Panc1 (cell line): ENCODE data around the gene CABP2.

Experiments
- CTCF ChIP-seq: fragments of 450-650 bp; IDR thresholded peaks from 2 replicates; pipeline ENCODE4 v1.5.1; 2017; ENCODE audit warnings: mild to moderate bottlenecking
- POLR2AphosphoS5 ChIP-seq: IDR thresholded peaks from 2 replicates; pipeline ENCODE4 v1.6.1; 2012; ENCODE audit warnings: mild to moderate bottlenecking, low read depth, low read length, moderate library complexity
- REST ChIP-seq, 2 experiments: IDR thresholded peaks; 2 replicates each; pipeline ENCODE4 v1.6.1; 2011 to 2012; ENCODE audit warnings: low read depth in 2 of 2, control low read depth in 1 of 2, low read length in 1 of 2, mild to moderate bottlenecking in 1 of 2, moderate library complexity in 1 of 2; ENCODE audit not compliant: insufficient read depth in 1 of 2
- SIN3A ChIP-seq: IDR thresholded peaks from 2 replicates; pipeline ENCODE4 v1.6.1; 2012; ENCODE audit warnings: low read depth, mild to moderate bottlenecking, low read length, moderate library complexity, borderline replicate concordance; ENCODE audit not compliant: insufficient read depth

- TF ChIP-seq CTCF (no peak), POLR2AphosphoS5 (no peak), REST (IDR thresholded peaks at IDR 0.05; ENCODE audit: insufficient read depth in 1 of 2, low read depth in 2 of 2, low read length in 1 of 2) (no peak), SIN3A (no peak)
These were observed 15.1 kb upstream of the CABP2 start for GRCh38 chr11:67538306-67538705.
